Spinal cord (tissue), 10 donors: ENCODE data around the gene RAB3C. TPM values are rescaled to one million over a fixed set of nuclear protein-coding genes. Genes with fewer than 3 reads are reported as not detected.

Experiments used
- DNase-seq, 6 donors: peaks; one replicate each; pipeline versions ENCODE4 v3.0.0 to v3.0.0-alpha.2; 2013 to 2015; ENCODE audit warnings: low spot score in 6 of 6, low read depth in 4 of 6
- H3K27ac ChIP-seq: one replicate; pipeline ENCODE4 v1.5.1; 2013; ENCODE audit warnings: low read depth, low read length, control low read depth
- H3K27me3 ChIP-seq: one replicate; pipeline ENCODE4 v1.6.1; 2013; ENCODE audit warnings: low read length; ENCODE audit not compliant: control insufficient read depth, insufficient read depth
- H3K36me3 ChIP-seq: one replicate; pipeline ENCODE4 v1.6.1; 2013; ENCODE audit warnings: low read length; ENCODE audit not compliant: control insufficient read depth, insufficient read depth
- H3K4me1 ChIP-seq: one replicate; pipeline ENCODE4 v1.6.1; 2013; ENCODE audit warnings: low read length; ENCODE audit not compliant: control insufficient read depth, insufficient read depth
- H3K4me3 ChIP-seq: one replicate; pipeline ENCODE4 v1.5.1; 2013; ENCODE audit warnings: low read depth, low read length, control low read depth
- H3K9me3 ChIP-seq: one replicate; pipeline ENCODE4 v1.6.1; 2013; ENCODE audit warnings: low read length; ENCODE audit not compliant: control insufficient read depth, insufficient read depth
- WGBS: methylation state at CpG from one replicate; pipeline ENCODE4 v1.1.5; 2013; ENCODE audit warnings: missing lambda C conversion rate; ENCODE audit not compliant: insufficient coverage; 5-methylcytosine and 5-hydroxymethylcytosine counted together
- polyA plus RNA-seq, 2 donors: library from polyadenylated mRNA; unstranded; fragments of 120-200 nt; gene quantifications; one replicate each; pipeline ENCODE4 v1.2.1, GENCODE V29; 2013; ENCODE audit not compliant: insufficient read length in 2 of 2
- total RNA-seq, 2 donors: library from RNA; depleted of rRNA in 1 of 2; stranded (reverse); fragments of 120-200 nt in 1 of 2; fragments of >200 nt in 1 of 2; gene quantifications; one replicate each; pipeline versions ENCODE4 v1.2.3 to v1.2.4, GENCODE V29; 2013 to 2014
- donor health status: healthy.

Gene RAB3C
- total and polyA plus RNA-seq, 4 donors = 25.0 to 115 (median 61.8) TPM

GRCh38 chr5:58887311-58887710 lies 304.4 kb downstream of the RAB3C start:
- DNase-seq = no peak
- peaks cover 19% of the 10 kb centered on the region for H3K4me1 ChIP-seq
- H3K27me3 ChIP-seq = no peaks in the 10 kb centered on the region
- no peak overlapping the region for H3K27ac ChIP-seq
- no peak overlapping the region for H3K4me3 ChIP-seq
- H3K9me3 ChIP-seq = no peaks in the 10 kb centered on the region
- H3K36me3 ChIP-seq = no peaks in the 10 kb centered on the region
- 89% methylated on average over 4 of the region's 4 CpGs for WGBS

DNA sequence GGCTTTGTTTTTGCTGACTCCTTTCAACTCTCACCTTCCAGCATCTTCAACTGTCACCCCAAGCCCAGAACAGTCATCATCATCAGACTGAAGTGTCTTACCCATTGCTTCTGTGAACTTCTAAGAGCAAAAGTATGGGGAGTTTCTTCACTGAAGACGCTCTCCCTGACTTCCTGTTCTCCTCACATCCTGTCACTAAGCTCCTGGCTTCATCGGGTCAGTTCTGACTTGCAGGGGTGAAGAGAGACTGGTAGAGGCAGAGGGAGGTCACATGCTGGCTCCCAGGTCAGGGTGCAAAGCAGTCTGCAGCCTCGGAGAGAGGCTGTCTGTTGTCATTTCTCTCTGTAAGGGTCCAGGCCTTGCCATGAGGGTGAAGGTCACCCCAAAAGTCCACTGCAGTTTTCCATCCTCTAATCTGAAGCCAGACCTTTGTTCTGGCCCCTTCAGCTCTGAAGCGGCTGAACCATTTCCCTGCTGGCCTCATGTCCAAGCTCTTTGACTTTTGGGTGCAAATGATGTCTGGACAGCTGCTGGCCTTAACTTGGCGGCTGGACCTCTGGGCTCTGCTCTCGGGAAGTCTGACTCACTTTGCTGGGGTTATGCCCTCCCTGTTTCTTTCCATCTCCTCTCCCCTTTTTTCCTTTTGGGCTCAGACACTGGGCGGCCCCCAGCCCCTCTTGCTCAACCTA lies 305.0 kb downstream of the RAB3C start:
- H3K27me3 ChIP-seq = no peaks in the 10 kb centered on the region
- H3K9me3 ChIP-seq = no peaks in the 10 kb centered on the region
- no peak overlapping the region for H3K4me3 ChIP-seq
- no peaks in the 10 kb centered on the region for H3K36me3 ChIP-seq
- WGBS = 90% methylated on average over 5 of the region's 7 CpGs
- no peak for DNase-seq
- H3K4me1 ChIP-seq = peaks cover 19% of the 10 kb centered on the region
- no peak overlapping the region for H3K27ac ChIP-seq

DNA sequence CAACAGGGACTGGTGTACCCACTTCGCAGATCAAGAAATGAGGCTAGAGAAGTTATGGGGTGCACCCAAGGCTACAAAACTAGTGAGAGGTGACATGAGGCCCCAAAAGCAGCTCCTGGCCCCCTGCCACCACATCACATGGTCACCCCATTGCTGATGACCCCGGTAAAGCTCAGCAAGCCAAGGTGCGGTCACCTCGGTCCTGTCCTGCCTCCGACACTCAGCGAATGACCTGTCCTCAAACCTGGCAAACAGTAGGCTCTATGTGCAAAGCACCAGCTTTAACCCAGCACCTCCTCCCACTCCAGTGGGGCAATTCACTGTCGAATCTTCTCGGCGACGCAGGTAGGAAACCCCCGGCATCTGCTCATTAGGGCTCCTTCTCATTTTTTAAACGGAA lies 307.4 kb downstream of the RAB3C start:
- Histone ChIP-seq H3K4me3 (no peak overlapping the region), H3K9me3 (no peaks in the 10 kb centered on the region), H3K27ac (no peak overlapping the region), H3K36me3 (no peaks in the 10 kb centered on the region), H3K27me3 (no peaks in the 10 kb centered on the region), H3K4me1 (peaks cover 19% of the 10 kb centered on the region)
- 82% methylated on average over 11 of the region's 12 CpGs for WGBS
- DNase-seq = no peak

GRCh38 chr5:58890701-58891085 lies 307.8 kb downstream of the RAB3C start:
- H3K9me3 ChIP-seq = no peaks in the 10 kb centered on the region
- H3K27ac ChIP-seq = peak overlapping the region; percentile 80
- H3K27me3 ChIP-seq = no peaks in the 10 kb centered on the region
- no CpG with 5 or more reads among the region's 6 CpGs for WGBS
- peak in 3 of 6 donors; percentile 21 to 46 (median 31) for DNase-seq
- peak overlapping the region; percentile 10 for H3K4me3 ChIP-seq
- no peaks in the 10 kb centered on the region for H3K36me3 ChIP-seq
- H3K4me1 ChIP-seq = peaks cover 19% of the 10 kb centered on the region

DNA sequence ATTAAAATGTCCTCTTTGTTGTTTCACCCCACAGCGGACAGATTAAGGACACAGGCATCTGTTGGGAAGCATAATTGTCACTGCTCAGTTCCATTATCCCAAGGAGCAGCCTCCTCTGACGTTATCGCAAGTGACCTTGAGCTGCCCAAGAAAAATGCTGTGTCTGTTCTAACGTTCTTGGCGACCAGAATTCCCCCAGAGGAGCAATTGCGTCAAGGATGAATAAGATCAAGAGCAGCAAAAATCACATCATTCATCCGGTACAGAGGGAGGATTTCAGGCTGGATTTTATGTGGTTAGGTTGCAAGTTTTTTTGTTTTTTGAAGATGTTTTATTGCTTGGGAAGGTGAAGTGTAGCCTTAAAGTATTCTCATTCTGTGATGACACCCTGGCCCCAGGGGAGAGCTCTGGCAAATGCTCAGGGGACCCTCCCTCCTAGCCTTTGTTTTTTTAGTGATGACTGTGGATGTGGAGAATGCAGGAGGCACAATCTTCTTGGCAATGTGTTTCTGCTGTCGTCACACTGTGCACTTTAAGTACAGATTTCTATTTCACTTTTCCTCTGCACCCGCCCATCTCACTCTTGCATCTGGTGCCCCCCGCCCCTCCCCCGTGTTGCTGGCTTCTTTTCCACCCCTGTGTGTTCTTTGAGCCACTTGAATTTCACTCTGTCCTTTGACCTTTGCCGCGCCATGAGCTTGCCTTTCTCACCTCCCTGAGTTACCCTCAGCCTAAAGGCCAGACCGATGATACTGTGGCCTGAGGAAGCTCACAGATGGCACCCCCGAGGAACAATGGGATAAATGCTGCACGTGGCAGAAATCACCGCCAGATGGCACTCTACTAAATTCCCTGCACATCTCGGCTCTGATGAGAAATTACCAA lies 308.5 kb downstream of the RAB3C start:
- H3K4me1 ChIP-seq = peaks cover 19% of the 10 kb centered on the region
- H3K27me3 ChIP-seq = no peaks in the 10 kb centered on the region
- DNase-seq = peak; percentile 55 to 95 (median 69)
- H3K4me3 ChIP-seq = peak overlapping the region; percentile 22
- peak overlapping the region; percentile 80 for H3K27ac ChIP-seq
- no peaks in the 10 kb centered on the region for H3K36me3 ChIP-seq
- H3K9me3 ChIP-seq = no peaks in the 10 kb centered on the region
- WGBS = 9% methylated on average over 15 of the region's 18 CpGs

DNA sequence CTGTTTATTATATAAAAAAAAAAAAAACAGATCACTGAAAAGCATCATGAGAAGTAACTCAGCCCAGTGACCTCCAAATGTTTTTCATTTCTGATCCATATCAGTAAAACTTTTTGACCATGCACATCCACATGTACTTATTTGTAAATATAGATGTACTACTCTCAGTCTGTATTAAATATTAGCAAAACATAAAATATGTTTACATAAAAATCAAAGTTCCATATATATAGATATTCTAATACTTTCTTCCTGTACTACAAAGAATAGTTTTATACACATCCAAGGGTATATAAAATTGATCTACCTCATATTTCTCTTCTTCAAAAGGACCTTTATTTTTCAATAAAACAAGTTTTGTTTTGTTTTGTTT lies 309.1 kb downstream of the RAB3C start:
- Histone ChIP-seq H3K27me3 (no peaks in the 10 kb centered on the region), H3K4me1 (peaks cover 17% of the 10 kb centered on the region), H3K9me3 (no peaks in the 10 kb centered on the region), H3K4me3 (no peak overlapping the region), H3K36me3 (no peaks in the 10 kb centered on the region), H3K27ac (no peak overlapping the region)
- no peak for DNase-seq

GRCh38 chr5:58893551-58893950 lies 310.7 kb downstream of the RAB3C start:
- Histone ChIP-seq H3K4me3 (no peak overlapping the region), H3K27ac (no peak overlapping the region), H3K27me3 (no peaks in the 10 kb centered on the region), H3K36me3 (no peaks in the 10 kb centered on the region), H3K9me3 (no peaks in the 10 kb centered on the region), H3K4me1 (peaks cover 17% of the 10 kb centered on the region)
- no peak for DNase-seq
- 100% methylated on average over 1 of the region's 1 CpG for WGBS

GRCh38 chr5:58898006-58898405 lies 315.1 kb downstream of the RAB3C start:
- Histone ChIP-seq H3K9me3 (no peaks in the 10 kb centered on the region), H3K4me3 (no peak overlapping the region), H3K36me3 (no peaks in the 10 kb centered on the region), H3K27ac (no peak overlapping the region), H3K27me3 (no peaks in the 10 kb centered on the region), H3K4me1 (no peaks in the 10 kb centered on the region)
- no CpG with 5 or more reads among the region's 4 CpGs for WGBS
- DNase-seq = no peak

GRCh38 chr5:58898538-58898937 lies 315.7 kb downstream of the RAB3C start:
- H3K9me3 ChIP-seq = no peaks in the 10 kb centered on the region
- no peaks in the 10 kb centered on the region for H3K36me3 ChIP-seq
- DNase-seq = no peak
- H3K4me1 ChIP-seq = no peaks in the 10 kb centered on the region
- no peaks in the 10 kb centered on the region for H3K27me3 ChIP-seq
- H3K27ac ChIP-seq = no peak overlapping the region
- H3K4me3 ChIP-seq = no peak overlapping the region

DNA sequence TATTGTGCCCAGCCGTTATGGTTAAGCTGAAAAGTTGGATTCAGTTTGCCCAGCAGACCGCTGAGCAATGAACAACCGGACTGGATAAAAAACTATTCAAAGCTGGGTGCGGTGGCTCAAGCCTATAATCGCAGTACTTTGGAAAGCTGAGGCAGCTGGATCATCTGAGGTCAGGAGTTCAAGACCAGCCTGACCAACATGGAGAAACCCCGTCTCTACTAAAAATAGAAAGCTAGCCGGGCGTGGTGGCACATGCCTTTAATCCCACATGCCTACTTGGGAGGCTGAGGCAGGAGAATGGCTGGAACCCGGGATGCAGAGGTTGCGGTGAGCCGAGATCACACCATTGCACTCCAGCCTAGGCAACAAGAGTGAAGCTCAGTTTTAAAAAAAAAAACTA lies 318.4 kb downstream of the RAB3C start:
- Histone ChIP-seq H3K4me1 (no peaks in the 10 kb centered on the region), H3K27ac (no peak overlapping the region), H3K9me3 (no peaks in the 10 kb centered on the region), H3K4me3 (no peak overlapping the region), H3K36me3 (no peaks in the 10 kb centered on the region), H3K27me3 (no peaks in the 10 kb centered on the region)
- 87% methylated on average over 6 of the region's 11 CpGs for WGBS
- DNase-seq = no peak
